NCI-H1417 (cell line): Measurements from ENCODE around the gene CUL5.
A peak's percentile ranks its signal among the peaks of the same experiment; 100 is the strongest.
"Not testable (repeated sequence)": the region's sequence is repeated elsewhere in the genome, so short reads cannot be mapped to it uniquely, and the experiment has no call there.

Source experiments
- DNase-seq, 3 experiments: peaks; one replicate each; lab custom pipeline; 2025; lab: John Stamatoyannopoulos, UW

The CUL5 gene

DNA sequence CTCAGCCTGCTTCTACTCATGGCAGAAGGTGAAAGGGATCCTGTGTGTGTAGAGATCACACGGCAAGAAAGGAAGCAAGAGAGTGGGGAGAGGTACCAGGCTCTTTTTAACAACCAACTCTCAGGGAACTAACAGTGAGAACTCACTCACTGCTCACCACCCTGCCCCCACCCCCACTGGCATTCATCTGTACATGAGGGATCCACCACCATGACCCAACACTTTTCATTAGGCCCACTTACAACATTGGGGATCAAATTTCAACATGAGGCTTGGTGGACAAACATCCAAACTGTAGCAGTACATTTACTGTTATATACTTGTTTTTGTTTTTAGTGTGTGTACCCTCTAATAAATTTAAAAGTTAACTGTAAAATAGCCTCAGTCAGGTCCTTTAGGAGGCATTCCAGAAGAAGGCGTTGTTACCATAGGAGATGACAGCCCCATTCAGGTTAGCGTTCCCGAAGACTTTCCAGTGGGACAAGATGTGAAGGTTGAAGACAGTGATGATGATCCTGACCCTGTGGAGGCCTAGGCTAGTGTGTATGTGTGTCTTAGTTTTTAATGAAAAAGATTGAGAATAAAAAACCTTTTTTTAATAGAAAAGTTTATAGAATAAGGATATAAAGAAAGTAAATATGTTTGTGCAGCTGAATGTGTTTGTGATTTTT is 11.3 kb downstream of the CUL5 start:
- no peak for DNase-seq

- DNase-seq: no peak
Measured at GRCh38 chr11:108025387-108026080, 16.8 kb downstream of the CUL5 start.

DNA sequence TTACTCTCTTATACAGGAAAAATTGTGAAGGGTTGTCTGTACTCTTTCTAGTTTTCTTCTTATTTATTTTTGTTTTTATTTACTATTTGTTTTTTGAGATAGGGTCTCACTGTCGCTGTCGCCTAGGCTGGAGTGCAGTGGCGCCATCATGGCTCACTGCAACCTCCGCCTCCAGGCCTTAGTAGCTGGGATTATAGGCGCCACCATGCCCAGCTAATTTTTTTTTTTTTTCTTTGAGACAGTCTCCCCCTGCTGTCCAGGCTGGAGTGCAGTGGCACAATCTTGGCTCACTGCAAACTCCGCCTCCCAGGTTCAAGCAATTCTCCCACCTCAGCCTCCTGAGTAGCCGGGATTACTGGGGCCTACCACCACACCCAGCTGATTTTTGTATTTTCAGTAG is 18.4 kb downstream of the CUL5 start:
- DNase-seq: no peak

GRCh38 chr11:108028822-108029441 is 20.2 kb downstream of the CUL5 start:
- not testable (repeated sequence) for DNase-seq

DNA sequence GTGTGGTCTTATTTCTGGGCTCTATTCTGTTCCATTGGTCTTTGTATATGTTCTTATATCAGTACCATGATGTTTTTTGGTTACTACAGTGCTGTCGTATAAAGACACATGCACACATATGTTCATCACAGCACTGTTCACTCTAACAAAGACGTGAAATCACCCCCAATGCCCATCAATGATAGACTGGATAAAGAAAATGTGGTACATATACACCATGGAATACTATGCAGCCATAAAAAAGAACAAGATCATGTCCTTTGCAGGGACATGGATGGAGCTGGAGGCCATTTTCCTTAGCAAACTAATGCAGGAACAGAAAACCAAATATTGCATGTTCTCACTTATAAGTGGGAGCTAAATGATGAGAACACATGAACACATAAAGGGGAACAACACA is 22.9 kb downstream of the CUL5 start:
- DNase-seq: not testable (repeated sequence)

GRCh38 chr11:108032800-108033199 is 24.1 kb downstream of the CUL5 start:
- no peak for DNase-seq

GRCh38 chr11:108034034-108034433 is 25.3 kb downstream of the CUL5 start:
- no peak for DNase-seq

GRCh38 chr11:108034952-108035351 is 26.3 kb downstream of the CUL5 start:
- no peak for DNase-seq

DNA sequence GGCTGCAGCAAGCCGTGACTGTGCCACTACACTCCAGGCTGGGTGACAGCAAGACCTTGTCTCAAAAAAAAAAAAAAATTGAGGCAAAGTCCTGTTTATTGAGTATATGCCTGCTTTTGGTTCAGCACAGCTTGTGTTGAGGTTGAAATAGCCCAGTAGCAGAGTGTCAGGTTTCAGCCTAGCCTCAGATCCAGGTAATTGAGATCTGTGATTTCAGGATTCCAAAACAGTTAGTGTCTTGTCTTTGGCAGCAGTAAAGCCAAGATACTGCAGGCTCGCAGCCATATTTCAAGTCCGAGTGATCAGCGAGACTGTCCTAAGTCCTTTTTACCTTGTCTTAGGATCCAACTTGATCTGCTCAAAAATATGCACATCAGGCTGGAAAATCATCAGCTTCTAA is 27.0 kb downstream of the CUL5 start:
- DNase-seq: no peak

DNA sequence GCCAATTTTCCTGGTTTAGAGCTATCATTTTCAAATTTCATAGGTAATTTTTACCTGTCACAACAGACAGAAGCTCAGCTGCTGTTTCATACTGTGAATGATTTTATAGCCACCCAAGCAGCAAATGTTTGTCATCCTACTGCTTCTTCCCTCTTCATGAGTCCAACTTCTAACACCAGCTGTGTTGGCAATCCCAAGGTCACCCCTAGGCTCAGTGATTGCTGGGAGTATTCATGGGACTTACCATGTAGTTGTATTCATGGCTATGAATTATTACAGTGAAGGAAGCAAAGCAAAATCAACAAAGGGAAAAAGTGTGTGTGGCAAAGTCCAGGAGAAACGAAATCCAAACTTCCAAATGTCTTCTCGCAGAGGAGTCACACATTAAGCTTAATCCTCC is 28.5 kb downstream of the CUL5 start:
- no peak for DNase-seq

- no peak for DNase-seq
Measured at GRCh38 chr11:108037636-108038035, 28.9 kb downstream of the CUL5 start.

GRCh38 chr11:108048269-108048668 is 39.6 kb downstream of the CUL5 start:
- DNase-seq: no peak

DNA sequence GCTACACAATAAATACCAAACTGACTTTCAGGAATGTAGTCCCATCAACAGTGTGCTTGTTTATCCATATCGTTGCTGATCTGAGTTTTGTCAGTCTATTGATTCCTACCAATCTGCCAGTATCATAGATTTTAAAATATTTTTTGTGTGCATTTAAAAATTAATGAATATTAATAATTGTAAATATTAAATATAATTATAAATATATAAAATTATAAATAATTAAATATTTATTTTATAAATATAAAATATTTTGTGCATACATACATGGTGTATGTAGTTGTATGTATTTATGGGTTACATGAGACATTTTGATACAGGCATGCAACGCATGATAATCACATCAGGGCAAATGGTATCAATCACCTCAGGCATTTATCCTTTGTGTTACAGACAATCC is 53.6 kb downstream of the CUL5 start:
- DNase-seq: no peak

GRCh38 chr11:108063410-108063809 is 54.7 kb downstream of the CUL5 start:
- DNase-seq: no peak

- no peak for DNase-seq
Measured at GRCh38 chr11:108069947-108070346, 61.2 kb downstream of the CUL5 start.

- DNase-seq: peak in 1 of 3 experiments; percentile 33
Measured at GRCh38 chr11:108084811-108085210, 76.1 kb downstream of the CUL5 start.

- DNase-seq: no peak
Measured at GRCh38 chr11:108085672-108086071, 77.0 kb downstream of the CUL5 start.

GRCh38 chr11:108092134-108092533 is 83.4 kb downstream of the CUL5 start:
- DNase-seq: no peak

DNA sequence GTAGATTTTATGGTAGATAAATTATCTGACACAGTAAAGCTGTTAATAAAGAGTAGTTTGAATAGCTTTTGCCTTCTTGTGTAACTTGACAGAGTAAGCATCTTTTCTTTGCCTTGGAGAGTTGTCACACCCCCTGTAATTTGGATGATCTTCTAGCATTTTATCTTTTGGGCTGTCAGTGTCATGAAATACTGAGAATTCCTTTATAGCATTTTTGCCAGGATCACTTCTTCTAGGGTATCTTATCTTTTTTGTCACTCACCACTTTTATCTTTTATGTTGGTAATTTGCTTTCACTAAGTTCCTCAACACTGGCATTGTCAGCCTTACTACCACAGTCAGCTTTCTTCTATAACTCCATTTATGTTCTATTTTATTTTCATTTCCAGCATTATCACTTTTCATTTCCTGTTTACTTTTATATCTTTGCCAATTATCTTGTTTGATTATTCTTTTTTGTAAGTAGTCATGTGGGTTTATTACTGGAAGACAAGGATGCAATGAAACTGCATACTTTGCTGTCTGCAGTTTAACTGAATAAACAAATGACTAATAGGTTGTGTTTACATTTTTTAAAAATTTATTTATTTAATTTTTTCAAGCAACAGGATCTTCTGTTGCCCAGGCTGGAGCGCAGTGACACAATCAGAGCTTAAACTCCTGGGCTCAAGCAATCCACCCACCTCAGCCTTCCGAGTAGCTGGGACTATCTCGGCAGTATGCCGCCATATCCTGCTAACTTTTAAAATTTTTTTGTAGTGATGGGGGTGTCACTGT is 84.6 kb downstream of the CUL5 start:
- DNase-seq: no peak

DNA sequence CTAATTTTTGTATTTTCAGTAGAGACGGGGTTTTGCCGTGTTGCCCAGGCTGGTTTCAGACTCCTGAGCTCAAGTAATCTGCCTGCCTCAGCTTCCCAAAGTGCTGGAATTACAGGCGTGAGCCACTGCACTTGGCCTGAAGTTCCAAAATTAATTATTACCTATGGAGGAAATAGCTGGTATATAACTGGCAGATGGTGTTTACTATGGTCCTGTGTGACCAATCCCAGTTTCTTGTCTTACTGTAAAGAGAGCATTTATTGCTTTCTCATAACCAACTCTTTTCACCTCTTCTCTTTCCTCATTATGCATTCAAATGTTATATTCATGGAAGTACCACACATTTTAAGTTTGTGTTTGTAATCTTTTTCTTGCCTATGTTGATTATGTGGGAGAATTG is 88.5 kb downstream of the CUL5 start:
- no peak for DNase-seq

DNA sequence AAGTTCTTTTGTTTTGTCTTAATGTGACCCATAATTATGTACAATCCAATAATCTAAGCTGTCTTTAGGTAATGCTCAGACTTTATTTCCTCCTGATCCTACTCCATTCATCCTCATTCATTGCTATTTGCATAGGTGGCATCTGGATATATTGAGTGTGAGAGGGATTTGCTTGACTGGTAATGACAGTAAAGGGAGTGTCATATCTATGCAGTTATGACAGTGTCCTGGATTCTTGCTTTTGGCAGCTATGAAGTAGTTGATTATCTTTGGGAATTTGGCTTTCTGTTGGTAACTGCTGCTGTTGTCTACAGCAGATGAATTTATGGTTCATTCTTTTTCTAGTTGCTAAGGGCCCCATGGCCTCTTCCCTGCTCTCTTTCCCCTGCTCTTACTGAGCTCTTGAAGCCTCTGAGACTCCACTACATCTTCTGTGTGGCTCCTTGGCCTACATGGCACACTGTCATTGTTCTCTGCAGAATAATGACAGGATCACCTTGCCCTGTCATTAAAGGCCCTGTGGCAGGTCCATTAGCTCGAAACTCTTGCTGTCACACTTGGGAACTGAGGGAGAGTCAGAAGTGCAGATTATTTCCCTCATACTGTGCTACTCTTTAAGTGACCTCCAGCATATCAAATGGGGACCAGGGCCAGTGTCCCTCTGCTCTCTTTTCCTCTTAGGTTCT is 92.5 kb downstream of the CUL5 start:
- DNase-seq: peak in 1 of 3 experiments; percentile 3

- DNase-seq: no peak
Measured at GRCh38 chr11:108111126-108111525, 102.4 kb downstream of the CUL5 start.
